Thoracic aorta (tissue), 2 donors: ENCODE measurements around the gene EVA1A. TPM values are rescaled to one million over a fixed set of nuclear protein-coding genes. Genes with fewer than 3 reads are reported as not detected.

Source experiments
- ATAC-seq: fragments of 150-250 bp; one replicate; pipeline ENCODE4 v1.8.0; 2017; ENCODE audit warnings: low read depth; ENCODE audit not compliant: insufficient number of reproducible peaks, low FRiP score
- DNase-seq: peaks from one replicate; pipeline ENCODE4 v3.0.0-alpha.2; 2020; ENCODE audit warnings: low spot score
- H3K27ac ChIP-seq, 2 donors: fragments of 200-600 bp; sonication (generic); 1 replicate in 1 of 2; 2 replicates in 1 of 2; pipeline ENCODE4 v1.5.1; 2016; ENCODE audit warnings: mild to moderate bottlenecking in 2 of 2, moderate library complexity in 2 of 2
- H3K27me3 ChIP-seq: fragments of 200-600 bp; sonication (generic); replicated peaks from 2 replicates; pipeline ENCODE4 v1.6.0; 2016; ENCODE audit warnings: mild to moderate bottlenecking; ENCODE audit not compliant: insufficient read depth
- H3K36me3 ChIP-seq: fragments of 200-600 bp; sonication (generic); one replicate; pipeline ENCODE4 v1.5.1; 2016
- H3K4me1 ChIP-seq, 2 donors: fragments of 200-600 bp; sonication (generic); 1 replicate in 1 of 2; 2 replicates in 1 of 2; pipeline versions ENCODE4 v1.5.1 to v1.6.0; 2016; ENCODE audit warnings: low read depth in 2 of 2, mild to moderate bottlenecking in 1 of 2; ENCODE audit not compliant: control insufficient read depth in 1 of 2
- H3K4me3 ChIP-seq: fragments of 200-600 bp; sonication (generic); 2 replicates; pipeline ENCODE4 v1.5.1; 2016; ENCODE audit warnings: mild to moderate bottlenecking
- H3K9me3 ChIP-seq: fragments of 200-600 bp; sonication (generic); 2 replicates; pipeline ENCODE4 v1.5.1; 2016
- CTCF ChIP-seq: fragments of 200-600 bp; sonication (generic); IDR thresholded peaks from one replicate; pipeline ENCODE4 v1.5.1; 2019; ENCODE audit warnings: antibody characterized with exemption
- total RNA-seq, 2 donors: library from RNA; depleted of rRNA; stranded (reverse); fragments of >200 nt; gene quantifications; one replicate each; pipeline versions ENCODE4 v1.1.0 to v1.2.3, GENCODE V29; 2016

The EVA1A gene
- total RNA-seq, 2 donors from 2014 or later = 1.1 TPM; not detected in 1

GRCh38 chr2:75571730-75572430 lies 11.1 kb upstream of the EVA1A start:
- Histone ChIP-seq H3K4me1 (no peaks in the 10 kb centered on the region), H3K27ac (no peak overlapping the region), H3K27me3 (no peaks in the 10 kb centered on the region), H3K4me3 (no peak overlapping the region), H3K36me3 (no peaks in the 10 kb centered on the region), H3K9me3 (no peaks in the 10 kb centered on the region)
- DNase-seq = no peak
- ATAC-seq = no peak
- TF ChIP-seq CTCF = no peak

GRCh38 chr2:75570948-75571729 lies 10.4 kb upstream of the EVA1A start:
- no peaks in the 10 kb centered on the region for H3K36me3 ChIP-seq
- ATAC-seq (no peak), DNase-seq (no peak)
- no peak overlapping the region for H3K27ac ChIP-seq
- no peaks in the 10 kb centered on the region for H3K9me3 ChIP-seq
- H3K4me3 ChIP-seq = no peak overlapping the region
- no peak for TF ChIP-seq CTCF
- no peaks in the 10 kb centered on the region for H3K27me3 ChIP-seq
- no peaks in the 10 kb centered on the region for H3K4me1 ChIP-seq

- Histone ChIP-seq H3K36me3 (no peaks in the 10 kb centered on the region), H3K4me1 (no peaks in the 10 kb centered on the region), H3K9me3 (no peaks in the 10 kb centered on the region), H3K4me3 (no peak overlapping the region), H3K27ac (no peak overlapping the region), H3K27me3 (no peaks in the 10 kb centered on the region)
- ATAC-seq (no peak), DNase-seq (no peak)
- no peak for TF ChIP-seq CTCF
Observed at GRCh38 chr2:75570024-75570947, 9.5 kb upstream of the EVA1A start.

- no peaks in the 10 kb centered on the region for H3K4me1 ChIP-seq
- ATAC-seq (no peak), DNase-seq (no peak)
- H3K9me3 ChIP-seq = no peaks in the 10 kb centered on the region
- H3K36me3 ChIP-seq = no peaks in the 10 kb centered on the region
- no peak overlapping the region for H3K4me3 ChIP-seq
- H3K27ac ChIP-seq = no peak overlapping the region
- no peaks in the 10 kb centered on the region for H3K27me3 ChIP-seq
- no peak for TF ChIP-seq CTCF
Observed at GRCh38 chr2:75569546-75569945, 8.8 kb upstream of the EVA1A start.

GRCh38 chr2:75568174-75568573 lies 7.4 kb upstream of the EVA1A start:
- ATAC-seq = no peak
- Histone ChIP-seq H3K4me3 (no peak overlapping the region), H3K9me3 (no peaks in the 10 kb centered on the region), H3K27me3 (no peaks in the 10 kb centered on the region), H3K4me1 (no peaks in the 10 kb centered on the region), H3K36me3 (no peaks in the 10 kb centered on the region), H3K27ac (no peak overlapping the region)
- no peak for TF ChIP-seq CTCF
- no peak for DNase-seq
